ENCODE data around the gene PRRT1. TPM values are rescaled to one million over a fixed set of nuclear protein-coding genes. Genes with fewer than 3 reads are reported as not detected.

The PRRT1 gene
- total and polyA plus RNA-seq, 2 of the 4 experiments (the other 2 are of a cell fraction), result 0.99 TPM; not detected in 1

DNA sequence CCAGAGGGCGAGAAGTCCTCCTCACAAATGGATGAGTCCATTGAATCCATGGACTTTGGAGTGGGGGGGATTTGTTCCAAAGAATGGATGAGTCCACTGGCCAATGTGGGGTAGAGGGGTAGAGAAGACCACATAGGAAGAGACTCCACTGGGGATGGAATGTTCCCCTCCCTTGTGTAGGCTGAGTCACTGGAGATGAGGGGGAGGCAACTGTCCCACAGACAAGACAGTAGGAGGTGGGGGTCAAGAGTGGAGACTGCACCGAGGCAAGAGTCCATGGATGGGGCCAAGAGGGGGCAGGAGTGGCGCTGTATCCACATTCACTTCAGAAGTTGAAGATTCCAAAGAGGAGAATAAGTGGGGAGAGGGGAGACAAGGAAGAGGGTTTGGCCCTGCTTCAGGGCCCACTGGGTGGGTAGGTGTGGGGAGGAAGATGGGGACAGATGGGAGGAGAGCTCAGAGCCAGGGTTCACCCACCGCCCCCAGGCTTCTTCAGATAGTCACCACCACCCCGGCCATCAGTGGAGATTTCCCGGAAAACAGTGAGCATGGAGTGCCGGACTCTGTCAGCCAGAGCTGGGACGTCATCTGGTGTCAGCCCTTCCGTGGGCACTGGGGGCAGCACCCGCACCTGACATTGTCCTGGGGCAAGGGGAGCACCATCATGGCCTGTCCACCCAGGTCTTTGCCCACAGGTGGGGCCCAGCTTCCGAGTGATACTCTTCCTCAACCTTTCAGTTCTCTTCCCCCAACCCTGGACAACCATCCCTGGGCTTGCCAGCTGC, 17.3 kb upstream of the PRRT1 start:
- H3K4me2 ChIP-seq (ENCODE audit: low read depth, low read length), result no peak overlapping the region
- H3K36me3 ChIP-seq (ENCODE audit: control insufficient read depth, insufficient read depth, low read length), result peaks cover 53% of the 10 kb centered on the region
- peaks cover 21% of the 10 kb centered on the region for H3K9me1 ChIP-seq (ENCODE audit: insufficient read depth, low read length)
- peaks cover 14 to 38% of the 10 kb centered on the region in 2 experiments; a peak in 3 of 4 replicates for H3K79me1 ChIP-seq (ENCODE audit: low read depth in 1 of 2, low read length in 2 of 2)
- DNase-seq (peak; percentile 12), ATAC-seq (ENCODE audit: low read depth) (peak; percentile 49)
- H3K4me3 ChIP-seq (ENCODE audit: insufficient read depth, low read depth, low read length), result no peak overlapping the region
- no peaks in the 10 kb centered on the region for H3K9me3 ChIP-seq (ENCODE audit: control insufficient read depth, insufficient read depth, low read length)
- H2AFZ ChIP-seq (replicated peaks; ENCODE audit: low read length, poor library complexity), result no peak overlapping the region
- dilution Hi-C loops (cut with HindIII; ENCODE audit: low sequenced_read_pairs, unreplicated experiment) (no loop called here), in situ Hi-C loops (cut with MboI; ENCODE audit: low sequenced_read_pairs) (no loop called here), intact Hi-C loops (cut with micrococcal nuclease) (no loop called here)
- no peak overlapping the region for H2AK9ac ChIP-seq (replicated peaks; ENCODE audit: low read depth, low read length, poor library complexity)
- no peak overlapping the region for H2BK5ac ChIP-seq (ENCODE audit: low read depth, low read length, poor library complexity, severe bottlenecking)
- POLR2A ChIA-PET (ENCODE audit: unreplicated experiment), result no interaction called here
- H3K18ac ChIP-seq (ENCODE audit: low read depth, low read length), result no peak overlapping the region
- H3K4me1 ChIP-seq (ENCODE audit: control insufficient read depth, insufficient read depth, low read length), result peaks cover 3% of the 10 kb centered on the region
- H4K91ac ChIP-seq (ENCODE audit: insufficient read depth, low read depth, low read length), result no peak overlapping the region
- no peak overlapping the region for H4K8ac ChIP-seq (ENCODE audit: low read depth in 2 of 2, low read length in 2 of 2)
- no peak overlapping the region for H3K4ac ChIP-seq (ENCODE audit: low read depth, low read length)
- CTCF ChIA-PET, result no interaction called here
- 93% methylated on average over 5 of the region's 11 CpGs; no CpG with 5 or more reads in 1 of the 2 experiments for WGBS, 2 experiments (ENCODE audit: extremely low coverage in 2 of 2, insufficient read length in 1 of 2)
- no peaks in the 10 kb centered on the region for H4K20me1 ChIP-seq (ENCODE audit: insufficient read depth, low read length)
- no TSS peak for BruUV-seq (replicated peaks)
- no peak overlapping the region for H3K27ac ChIP-seq (ENCODE audit: insufficient read depth, low read length)
- no peak overlapping the region for H2AK5ac ChIP-seq (ENCODE audit: low read depth, low read length)
- H2BK20ac ChIP-seq (ENCODE audit: low read depth, low read length), result no peak overlapping the region
- H3K27me3 ChIP-seq (ENCODE audit: control insufficient read depth, insufficient read depth, low read length), result no peaks in the 10 kb centered on the region
- no peak overlapping the region for H2BK15ac ChIP-seq (ENCODE audit: low read depth, low read length)
- H3K23ac ChIP-seq (ENCODE audit: low read depth, low read length), result no peak overlapping the region
- H3K14ac ChIP-seq (replicated peaks; ENCODE audit: low read depth, low read length), result no peak overlapping the region
- no peak overlapping the region for H3K56ac ChIP-seq (ENCODE audit: extremely low read depth, insufficient read depth, low read length)
- no peak overlapping the region for H3K9ac ChIP-seq (ENCODE audit: low read depth, low read length)
- H2BK120ac ChIP-seq (ENCODE audit: low read depth, low read length), result no peak overlapping the region
- no peak overlapping the region for H4K5ac ChIP-seq (ENCODE audit: low read depth, low read length)
- TF ChIP-seq SMC3 (IDR thresholded peaks at IDR 0.05; ENCODE audit: low read depth, low read length) (no peak), RAD21 (IDR thresholded peaks at IDR 0.05; ENCODE audit: low read length) (no peak), NFE2L2 (IDR thresholded peaks at IDR 0.05; ENCODE audit: low read depth, low read length) (no peak), BHLHE40 (IDR thresholded peaks at IDR 0.05; ENCODE audit: low read depth, low read length) (no peak), FOS (IDR thresholded peaks at IDR 0.05; ENCODE audit: low read depth, low read length) (no peak), POLR2A (IDR thresholded peaks at IDR 0.05; ENCODE audit: low read depth, low read length) (no peak), RFX5 (IDR thresholded peaks at IDR 0.05; ENCODE audit: low read depth, low read length) (no peak), RCOR1 (IDR thresholded peaks at IDR 0.05; ENCODE audit: insufficient replicate concordance, low read length) (no peak), CHD1 (IDR thresholded peaks at IDR 0.05; ENCODE audit: low read depth, low read length) (no peak), MAFK (IDR thresholded peaks at IDR 0.05; ENCODE audit: low read depth, low read length) (no peak), CEBPB (IDR thresholded peaks at IDR 0.05; ENCODE audit: low read depth, low read length) (no peak), MXI1 (IDR thresholded peaks at IDR 0.05; ENCODE audit: borderline replicate concordance, low read depth, low read length) (no peak)
- TF ChIP-seq, protein P1, sequence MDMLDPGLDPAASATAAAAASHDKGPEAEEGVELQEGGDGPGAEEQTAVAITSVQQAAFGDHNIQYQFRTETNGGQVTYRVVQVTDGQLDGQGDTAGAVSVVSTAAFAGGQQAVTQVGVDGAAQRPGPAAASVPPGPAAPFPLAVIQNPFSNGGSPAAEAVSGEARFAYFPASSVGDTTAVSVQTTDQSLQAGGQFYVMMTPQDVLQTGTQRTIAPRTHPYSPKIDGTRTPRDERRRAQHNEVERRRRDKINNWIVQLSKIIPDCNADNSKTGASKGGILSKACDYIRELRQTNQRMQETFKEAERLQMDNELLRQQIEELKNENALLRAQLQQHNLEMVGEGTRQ (IDR thresholded peaks at IDR 0.05; ENCODE audit: low read depth, low read length), result no peak
- TF ChIP-seq, protein P2, sequence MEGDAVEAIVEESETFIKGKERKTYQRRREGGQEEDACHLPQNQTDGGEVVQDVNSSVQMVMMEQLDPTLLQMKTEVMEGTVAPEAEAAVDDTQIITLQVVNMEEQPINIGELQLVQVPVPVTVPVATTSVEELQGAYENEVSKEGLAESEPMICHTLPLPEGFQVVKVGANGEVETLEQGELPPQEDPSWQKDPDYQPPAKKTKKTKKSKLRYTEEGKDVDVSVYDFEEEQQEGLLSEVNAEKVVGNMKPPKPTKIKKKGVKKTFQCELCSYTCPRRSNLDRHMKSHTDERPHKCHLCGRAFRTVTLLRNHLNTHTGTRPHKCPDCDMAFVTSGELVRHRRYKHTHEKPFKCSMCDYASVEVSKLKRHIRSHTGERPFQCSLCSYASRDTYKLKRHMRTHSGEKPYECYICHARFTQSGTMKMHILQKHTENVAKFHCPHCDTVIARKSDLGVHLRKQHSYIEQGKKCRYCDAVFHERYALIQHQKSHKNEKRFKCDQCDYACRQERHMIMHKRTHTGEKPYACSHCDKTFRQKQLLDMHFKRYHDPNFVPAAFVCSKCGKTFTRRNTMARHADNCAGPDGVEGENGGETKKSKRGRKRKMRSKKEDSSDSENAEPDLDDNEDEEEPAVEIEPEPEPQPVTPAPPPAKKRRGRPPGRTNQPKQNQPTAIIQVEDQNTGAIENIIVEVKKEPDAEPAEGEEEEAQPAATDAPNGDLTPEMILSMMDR (conservative IDR thresholded peaks at IDR 0.05; ENCODE audit: low read depth, low read length), result no peak
- TF ChIP-seq, protein P3, sequence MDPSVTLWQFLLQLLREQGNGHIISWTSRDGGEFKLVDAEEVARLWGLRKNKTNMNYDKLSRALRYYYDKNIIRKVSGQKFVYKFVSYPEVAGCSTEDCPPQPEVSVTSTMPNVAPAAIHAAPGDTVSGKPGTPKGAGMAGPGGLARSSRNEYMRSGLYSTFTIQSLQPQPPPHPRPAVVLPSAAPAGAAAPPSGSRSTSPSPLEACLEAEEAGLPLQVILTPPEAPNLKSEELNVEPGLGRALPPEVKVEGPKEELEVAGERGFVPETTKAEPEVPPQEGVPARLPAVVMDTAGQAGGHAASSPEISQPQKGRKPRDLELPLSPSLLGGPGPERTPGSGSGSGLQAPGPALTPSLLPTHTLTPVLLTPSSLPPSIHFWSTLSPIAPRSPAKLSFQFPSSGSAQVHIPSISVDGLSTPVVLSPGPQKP (IDR thresholded peaks at IDR 0.05; ENCODE audit: borderline replicate concordance, low read depth, low read length), result no peak

Data from IMR-90 (cell line).